HCT116 (cell line): ENCODE data around the gene NF2. TPM values are rescaled to one million over a fixed set of nuclear protein-coding genes. Genes with fewer than 3 reads are reported as not detected.

ENCODE experiments used
- ATAC-seq: fragments of 200-7000 bp; cut with Tn5 transposase; 2 replicates; pipeline ENCODE4 v1.9.1; 2020; ENCODE audit warnings: mild to moderate bottlenecking, moderate library complexity
- BruUV-seq: library from RNA; stranded (reverse); fragments of 400-500 nt; replicated peaks from 2 replicates; lab custom pipeline; 2021; lab: Mats Ljungman, UMichigan
- CTCF ChIA-PET: fragments of 300-600 bp; sonication (Branson Sonifier 250); formaldehyde crosslinking; loops from one replicate; lab custom pipeline; 2021; ENCODE audit warnings: antibody characterized with exemption; lab: Charles Lee
- POLR2A ChIA-PET: fragments of 300-600, 350-600 bp; sonication (Branson Sonifier 250); formaldehyde crosslinking; loops from one replicate; lab custom pipeline; 2021; ENCODE audit warnings: antibody characterized with exemption; lab: Charles Lee
- RAD21 ChIA-PET, 2 experiments: fragments of 300-600 bp; sonication (Branson Sonifier 250); formaldehyde crosslinking; loops; one replicate each; lab custom pipeline; 2023; ENCODE audit warnings: low total read pairs in 2 of 2; ENCODE audit not compliant: uncharacterized antibody in 2 of 2, unreplicated experiment in 2 of 2, low non-redundant PET in 1 of 2; lab: Charles Lee
- DNase-seq: peaks from one replicate; pipeline ENCODE4 v3.0.0-alpha.2; 2010; ENCODE audit warnings: low read depth, low spot score
- H2AFZ ChIP-seq: fragments of 200-600 bp; shearing (Covaris generic), sonication (generic); 2 replicates; pipeline ENCODE4 v1.6.1; 2017; ENCODE audit warnings: low read depth, mixed run types, mixed read lengths, antibody characterized with exemption, low read length; ENCODE audit not compliant: poor library complexity, severe bottlenecking
- H3K27ac ChIP-seq: 2 replicates; pipeline ENCODE4 v1.5.1; 2012; ENCODE audit warnings: low read depth, low read length
- H3K27me3 ChIP-seq: fragments of 200-600 bp; sonication (generic); 2 replicates; pipeline ENCODE4 v1.6.1; 2016; ENCODE audit warnings: mixed run types, low read length, mixed read lengths; ENCODE audit not compliant: insufficient read depth
- H3K36me3 ChIP-seq, 2 experiments: fragments of 200-500 bp in 1 of 2; fragments of 200-600 bp in 1 of 2; sonication (Bioruptor generic) in 1 of 2; sonication (generic) in 1 of 2; 2 replicates each; pipeline versions ENCODE4 v1.5.1 to v1.6.1; 2014 to 2016; ENCODE audit warnings: low read length in 2 of 2, inconsistent platforms in 1 of 2, mixed read lengths in 1 of 2, mixed run types in 1 of 2; ENCODE audit not compliant: insufficient read depth in 2 of 2, control insufficient read depth in 1 of 2
- H3K4me1 ChIP-seq, 2 experiments: fragments of 200-600 bp in 1 of 2; sonication (generic) in 1 of 2; 2 replicates each; pipeline versions ENCODE4 v1.5.1 to v1.6.1; 2012 to 2017; ENCODE audit warnings: low read length in 2 of 2, inconsistent platforms in 1 of 2, mild to moderate bottlenecking in 1 of 2, mixed read lengths in 1 of 2, mixed run types in 1 of 2, moderate library complexity in 1 of 2; ENCODE audit not compliant: insufficient read depth in 2 of 2, control insufficient read depth in 1 of 2
- H3K4me2 ChIP-seq: fragments of 200-600 bp; sonication (generic); 2 replicates; pipeline ENCODE4 v1.6.1; 2017; ENCODE audit warnings: mixed run types, low read length, mixed read lengths
- H3K4me3 ChIP-seq, 2 experiments: fragments of 200-600 bp in 1 of 2; sonication (generic) in 1 of 2; replicated peaks in 1 of 2; 2 replicates each; pipeline ENCODE4 v1.5.1; 2011 to 2016; ENCODE audit warnings: low read length in 2 of 2, control low read depth in 1 of 2, low read depth in 1 of 2, mild to moderate bottlenecking in 1 of 2, mixed read lengths in 1 of 2, mixed run types in 1 of 2
- H3K79me2 ChIP-seq: fragments of 200-600 bp; sonication (generic); 2 replicates; pipeline ENCODE4 v1.6.1; 2017; ENCODE audit warnings: mild to moderate bottlenecking, mixed run types, low read length, moderate library complexity, mixed read lengths; ENCODE audit not compliant: insufficient read depth
- H3K9ac ChIP-seq: fragments of 200-600 bp; sonication (generic); 2 replicates; pipeline ENCODE4 v1.6.1; 2016; ENCODE audit warnings: low read length, mixed read lengths
- H3K9me2 ChIP-seq: fragments of 200-600 bp; sonication (generic), shearing (Covaris generic); 2 replicates; pipeline ENCODE4 v1.6.1; 2017; ENCODE audit warnings: mixed run types, mild to moderate bottlenecking, moderate library complexity; ENCODE audit not compliant: insufficient read depth
- H3K9me3 ChIP-seq, 2 experiments: fragments of 200-500 bp in 1 of 2; fragments of 200-600 bp in 1 of 2; sonication (Bioruptor generic) in 1 of 2; sonication (generic) in 1 of 2; 2 replicates each; pipeline ENCODE4 v1.6.1; 2014 to 2017; ENCODE audit warnings: low read length in 2 of 2, mixed read lengths in 2 of 2, inconsistent platforms in 1 of 2, low read depth in 1 of 2, mild to moderate bottlenecking in 1 of 2, mixed run types in 1 of 2, moderate library complexity in 1 of 2; ENCODE audit not compliant: control insufficient read depth in 1 of 2, insufficient read depth in 1 of 2
- H4K20me1 ChIP-seq: fragments of 200-600 bp; sonication (generic), shearing (Covaris generic); 2 replicates; pipeline ENCODE4 v1.6.1; 2017; ENCODE audit warnings: mixed run types, mild to moderate bottlenecking, moderate library complexity; ENCODE audit not compliant: insufficient read depth
- ATF3 ChIP-seq: IDR thresholded peaks from 2 replicates; pipeline ENCODE4 v1.6.1; 2012
- CBX3 ChIP-seq: IDR thresholded peaks from 2 replicates; pipeline ENCODE4 v1.6.1; 2012; ENCODE audit warnings: low read depth
- CTCF ChIP-seq, 3 experiments: fragments of 200-600 bp in 1 of 3; sonication (generic) in 1 of 3; IDR thresholded peaks in 2 of 3; conservative IDR thresholded peaks in 1 of 3; 2 replicates each; pipeline ENCODE4 v1.5.1; 2012 to 2017; ENCODE audit warnings: low read depth in 2 of 3, low read length in 2 of 3, antibody characterized with exemption in 1 of 3, borderline replicate concordance in 1 of 3, control low read depth in 1 of 3, mild to moderate bottlenecking in 1 of 3, mixed read lengths in 1 of 3, mixed run types in 1 of 3, moderate library complexity in 1 of 3; ENCODE audit not compliant: insufficient read depth in 1 of 3
- EGR1 ChIP-seq: IDR thresholded peaks from 2 replicates; pipeline ENCODE4 v1.6.1; 2012; ENCODE audit warnings: low read depth
- ELF1 ChIP-seq: IDR thresholded peaks from 2 replicates; pipeline ENCODE4 v1.6.1; 2012; ENCODE audit warnings: low read depth, borderline replicate concordance
- EZH2phosphoT487 ChIP-seq: fragments of 200-600 bp; IDR thresholded peaks from 2 replicates; pipeline ENCODE4 v1.6.1; 2018; ENCODE audit warnings: antibody characterized with exemption, borderline replicate concordance
- FOSL1 ChIP-seq: IDR thresholded peaks from 2 replicates; pipeline ENCODE4 v1.6.1; 2012; ENCODE audit warnings: low read depth
- JUND ChIP-seq: IDR thresholded peaks from 2 replicates; pipeline ENCODE4 v1.6.1; 2012
- MAX ChIP-seq: IDR thresholded peaks from 2 replicates; pipeline ENCODE4 v1.6.1; 2012
- POLR2A ChIP-seq: IDR thresholded peaks from 2 replicates; pipeline ENCODE4 v1.7.0; 2011; ENCODE audit warnings: borderline replicate concordance; ENCODE audit not compliant: insufficient read depth, insufficient read length; ENCODE audit errors: extremely low read depth
- POLR2AphosphoS5 ChIP-seq: IDR thresholded peaks from 2 replicates; pipeline ENCODE4 v1.6.1; 2011; ENCODE audit warnings: mild to moderate bottlenecking, low read depth, low read length, moderate library complexity
- RAD21 ChIP-seq: IDR thresholded peaks from 2 replicates; pipeline ENCODE4 v1.6.1; 2012; ENCODE audit warnings: low read depth, mild to moderate bottlenecking
- REST ChIP-seq: IDR thresholded peaks from 2 replicates; pipeline ENCODE4 v1.6.1; 2012; ENCODE audit warnings: low read depth
- SIN3A ChIP-seq: IDR thresholded peaks from 2 replicates; pipeline ENCODE4 v1.6.1; 2012; ENCODE audit warnings: low read depth
- SRF ChIP-seq: IDR thresholded peaks from 2 replicates; pipeline ENCODE4 v1.6.1; 2012; ENCODE audit warnings: low read depth
- TCF7L2 ChIP-seq: IDR thresholded peaks from 2 replicates; pipeline ENCODE4 v1.7.0; 2011; ENCODE audit warnings: borderline replicate concordance, inconsistent platforms; ENCODE audit not compliant: insufficient read depth, insufficient read length; ENCODE audit errors: extremely low read depth
- YY1 ChIP-seq: IDR thresholded peaks from 2 replicates; pipeline ENCODE4 v1.6.1; 2011; ENCODE audit warnings: low read length, low read depth, moderate library complexity, mild to moderate bottlenecking; ENCODE audit not compliant: insufficient replicate concordance; ENCODE audit errors: extremely low read depth
- ZBTB33 ChIP-seq: IDR thresholded peaks from 2 replicates; pipeline ENCODE4 v1.6.1; 2011; ENCODE audit warnings: mild to moderate bottlenecking, low read length, moderate library complexity; ENCODE audit not compliant: insufficient replicate concordance; ENCODE audit errors: extremely low read depth
- ZFX ChIP-seq: fragments of 450-650 bp; IDR thresholded peaks from 2 replicates; pipeline ENCODE4 v1.6.1; 2017
- intact Hi-C: fragments of 100-400 bp; cut with micrococcal nuclease; formaldehyde crosslinking; loops from 2 replicates; pipeline ENCODE4 v1.10.0; 2022
- total RNA-seq: library from RNA; stranded (reverse); gene quantifications from one replicate; pipeline ENCODE4 v1.2.1, GENCODE V29; 2021; ENCODE audit not compliant: unreplicated experiment

NF2 gene
- total RNA-seq, 1 experiment from 2014 or later = 70.2 TPM

- Histone ChIP-seq H2AFZ (no peak overlapping the region), H3K4me2 (no peak overlapping the region), H3K9ac (no peak overlapping the region), H3K9me3 (no peaks in the 10 kb centered on the region), H3K27ac (no peak overlapping the region), H3K9me2 (no peaks in the 10 kb centered on the region), H3K27me3 (no peaks in the 10 kb centered on the region), H3K79me2 (no peaks in the 10 kb centered on the region), H4K20me1 (no peaks in the 10 kb centered on the region), H3K36me3 (peaks cover 5 to 23% of the 10 kb centered on the region in 2 experiments; a peak in 2 of 4 replicates), H3K4me1 (no peaks in the 10 kb centered on the region), H3K4me3 (no peak overlapping the region)
- no peak for ATAC-seq
- ChIA-PET POLR2A (no interaction called here), RAD21 (no interaction called here), CTCF (interaction anchor here (1.0 kb wide), 1 partner anchor 29 kb away, joined by 3 read pairs; no protein-coding TSS in a partner anchor)
- TF ChIP-seq JUND (no peak), POLR2AphosphoS5 (no peak), EZH2phosphoT487 (no peak), POLR2A (no peak), CTCF (IDR thresholded peaks at IDR 0.05 in 2 of 3, conservative IDR thresholded peaks at IDR 0.05 in 1 of 3; ENCODE audit: borderline replicate concordance in 1 of 3, insufficient read depth in 1 of 3, low read depth in 2 of 3, low read length in 2 of 3) (no peak), ZFX (no peak), ELF1 (no peak), MAX (no peak), ATF3 (no peak), FOSL1 (no peak), CBX3 (no peak), SRF (no peak), RAD21 (no peak), REST (no peak), TCF7L2 (no peak), EGR1 (no peak), YY1 (no peak), SIN3A (no peak), ZBTB33 (no peak)
- intact Hi-C loops = no loop called here
- no TSS peak for BruUV-seq
- DNase-seq = no peak
These were observed 51.4 kb downstream of the NF2 start for GRCh38 chr22:29654882-29655281.
